Measurements from ENCODE around the gene MED28. TPM values are rescaled to one million over a fixed set of nuclear protein-coding genes. Genes with fewer than 3 reads are reported as not detected.

The MED28 gene
- polyA plus RNA-seq, 1 donor from 2014 or later, result 33.7 TPM

DNA sequence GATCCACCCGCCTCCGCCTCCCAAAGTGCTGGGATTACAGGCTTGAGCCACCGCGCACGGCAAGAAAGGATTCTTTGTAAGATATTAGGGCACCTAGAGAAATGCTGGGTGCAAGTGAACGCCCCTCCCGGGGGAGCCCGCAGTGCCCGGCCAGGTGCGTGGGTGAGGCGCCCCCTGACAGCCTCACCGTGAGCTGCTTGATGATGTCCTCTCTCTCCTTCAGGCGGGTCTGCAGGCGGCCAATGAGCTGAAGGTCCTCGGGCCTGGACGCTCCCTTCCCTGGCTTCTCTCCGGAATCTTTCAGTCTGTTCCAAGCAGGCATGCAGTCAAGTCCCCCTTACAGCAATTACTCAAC lies 21.9 kb downstream of the MED28 start:
- no peaks in the 10 kb centered on the region for H3K27me3 ChIP-seq (ENCODE audit: insufficient read depth, low read depth, low read length)
- no peaks in the 10 kb centered on the region for H3K36me3 ChIP-seq (ENCODE audit: insufficient read depth, low read length)
- H3F3A ChIP-seq (ENCODE audit: insufficient read depth, low read length, poor library complexity, severe bottlenecking), result no peaks in the 10 kb centered on the region
- H3K4me2 ChIP-seq (ENCODE audit: low read length), result no peak overlapping the region
- H3K27ac ChIP-seq (ENCODE audit: low read length), result no peak overlapping the region
- no peaks in the 10 kb centered on the region for H4K20me1 ChIP-seq (ENCODE audit: insufficient read depth)
- TF ChIP-seq RAD21 (conservative IDR thresholded peaks at IDR 0.05) (no peak), POLR2AphosphoS5 (IDR thresholded peaks at IDR 0.05) (no peak), SMC3 (conservative IDR thresholded peaks at IDR 0.05; ENCODE audit: poor library complexity) (no peak), TAF1 (IDR thresholded peaks at IDR 0.05; ENCODE audit: low read depth) (no peak), MXI1 (conservative IDR thresholded peaks at IDR 0.05; ENCODE audit: poor library complexity, severe bottlenecking) (no peak), EZH2 (IDR thresholded peaks at IDR 0.05; ENCODE audit: borderline replicate concordance, insufficient read depth, low read length, poor library complexity, severe bottlenecking) (no peak), EP300 (conservative IDR thresholded peaks at IDR 0.05; ENCODE audit: poor library complexity, severe bottlenecking) (no peak)
- TF ChIP-seq, protein P1, sequence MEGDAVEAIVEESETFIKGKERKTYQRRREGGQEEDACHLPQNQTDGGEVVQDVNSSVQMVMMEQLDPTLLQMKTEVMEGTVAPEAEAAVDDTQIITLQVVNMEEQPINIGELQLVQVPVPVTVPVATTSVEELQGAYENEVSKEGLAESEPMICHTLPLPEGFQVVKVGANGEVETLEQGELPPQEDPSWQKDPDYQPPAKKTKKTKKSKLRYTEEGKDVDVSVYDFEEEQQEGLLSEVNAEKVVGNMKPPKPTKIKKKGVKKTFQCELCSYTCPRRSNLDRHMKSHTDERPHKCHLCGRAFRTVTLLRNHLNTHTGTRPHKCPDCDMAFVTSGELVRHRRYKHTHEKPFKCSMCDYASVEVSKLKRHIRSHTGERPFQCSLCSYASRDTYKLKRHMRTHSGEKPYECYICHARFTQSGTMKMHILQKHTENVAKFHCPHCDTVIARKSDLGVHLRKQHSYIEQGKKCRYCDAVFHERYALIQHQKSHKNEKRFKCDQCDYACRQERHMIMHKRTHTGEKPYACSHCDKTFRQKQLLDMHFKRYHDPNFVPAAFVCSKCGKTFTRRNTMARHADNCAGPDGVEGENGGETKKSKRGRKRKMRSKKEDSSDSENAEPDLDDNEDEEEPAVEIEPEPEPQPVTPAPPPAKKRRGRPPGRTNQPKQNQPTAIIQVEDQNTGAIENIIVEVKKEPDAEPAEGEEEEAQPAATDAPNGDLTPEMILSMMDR (IDR thresholded peaks at IDR 0.05; ENCODE audit: poor library complexity, severe bottlenecking), result no peak
- TF ChIP-seq, protein P2, sequence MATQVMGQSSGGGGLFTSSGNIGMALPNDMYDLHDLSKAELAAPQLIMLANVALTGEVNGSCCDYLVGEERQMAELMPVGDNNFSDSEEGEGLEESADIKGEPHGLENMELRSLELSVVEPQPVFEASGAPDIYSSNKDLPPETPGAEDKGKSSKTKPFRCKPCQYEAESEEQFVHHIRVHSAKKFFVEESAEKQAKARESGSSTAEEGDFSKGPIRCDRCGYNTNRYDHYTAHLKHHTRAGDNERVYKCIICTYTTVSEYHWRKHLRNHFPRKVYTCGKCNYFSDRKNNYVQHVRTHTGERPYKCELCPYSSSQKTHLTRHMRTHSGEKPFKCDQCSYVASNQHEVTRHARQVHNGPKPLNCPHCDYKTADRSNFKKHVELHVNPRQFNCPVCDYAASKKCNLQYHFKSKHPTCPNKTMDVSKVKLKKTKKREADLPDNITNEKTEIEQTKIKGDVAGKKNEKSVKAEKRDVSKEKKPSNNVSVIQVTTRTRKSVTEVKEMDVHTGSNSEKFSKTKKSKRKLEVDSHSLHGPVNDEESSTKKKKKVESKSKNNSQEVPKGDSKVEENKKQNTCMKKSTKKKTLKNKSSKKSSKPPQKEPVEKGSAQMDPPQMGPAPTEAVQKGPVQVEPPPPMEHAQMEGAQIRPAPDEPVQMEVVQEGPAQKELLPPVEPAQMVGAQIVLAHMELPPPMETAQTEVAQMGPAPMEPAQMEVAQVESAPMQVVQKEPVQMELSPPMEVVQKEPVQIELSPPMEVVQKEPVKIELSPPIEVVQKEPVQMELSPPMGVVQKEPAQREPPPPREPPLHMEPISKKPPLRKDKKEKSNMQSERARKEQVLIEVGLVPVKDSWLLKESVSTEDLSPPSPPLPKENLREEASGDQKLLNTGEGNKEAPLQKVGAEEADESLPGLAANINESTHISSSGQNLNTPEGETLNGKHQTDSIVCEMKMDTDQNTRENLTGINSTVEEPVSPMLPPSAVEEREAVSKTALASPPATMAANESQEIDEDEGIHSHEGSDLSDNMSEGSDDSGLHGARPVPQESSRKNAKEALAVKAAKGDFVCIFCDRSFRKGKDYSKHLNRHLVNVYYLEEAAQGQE (IDR thresholded peaks at IDR 0.05; ENCODE audit: borderline replicate concordance), result no peak
- no peak overlapping the region for H3K4me3 ChIP-seq (ENCODE audit: low read length)
- H3K9me2 ChIP-seq (ENCODE audit: insufficient read depth, low read length), result no peaks in the 10 kb centered on the region
- H3K9ac ChIP-seq (ENCODE audit: low read length), result no peak overlapping the region
- no peak overlapping the region for H2AFZ ChIP-seq (ENCODE audit: low read depth, low read length)
- H3K79me2 ChIP-seq (replicated peaks; ENCODE audit: insufficient read depth, low read length), result no peaks in the 10 kb centered on the region
- H3K9me3 ChIP-seq (ENCODE audit: low read length), result no peaks in the 10 kb centered on the region

DNA sequence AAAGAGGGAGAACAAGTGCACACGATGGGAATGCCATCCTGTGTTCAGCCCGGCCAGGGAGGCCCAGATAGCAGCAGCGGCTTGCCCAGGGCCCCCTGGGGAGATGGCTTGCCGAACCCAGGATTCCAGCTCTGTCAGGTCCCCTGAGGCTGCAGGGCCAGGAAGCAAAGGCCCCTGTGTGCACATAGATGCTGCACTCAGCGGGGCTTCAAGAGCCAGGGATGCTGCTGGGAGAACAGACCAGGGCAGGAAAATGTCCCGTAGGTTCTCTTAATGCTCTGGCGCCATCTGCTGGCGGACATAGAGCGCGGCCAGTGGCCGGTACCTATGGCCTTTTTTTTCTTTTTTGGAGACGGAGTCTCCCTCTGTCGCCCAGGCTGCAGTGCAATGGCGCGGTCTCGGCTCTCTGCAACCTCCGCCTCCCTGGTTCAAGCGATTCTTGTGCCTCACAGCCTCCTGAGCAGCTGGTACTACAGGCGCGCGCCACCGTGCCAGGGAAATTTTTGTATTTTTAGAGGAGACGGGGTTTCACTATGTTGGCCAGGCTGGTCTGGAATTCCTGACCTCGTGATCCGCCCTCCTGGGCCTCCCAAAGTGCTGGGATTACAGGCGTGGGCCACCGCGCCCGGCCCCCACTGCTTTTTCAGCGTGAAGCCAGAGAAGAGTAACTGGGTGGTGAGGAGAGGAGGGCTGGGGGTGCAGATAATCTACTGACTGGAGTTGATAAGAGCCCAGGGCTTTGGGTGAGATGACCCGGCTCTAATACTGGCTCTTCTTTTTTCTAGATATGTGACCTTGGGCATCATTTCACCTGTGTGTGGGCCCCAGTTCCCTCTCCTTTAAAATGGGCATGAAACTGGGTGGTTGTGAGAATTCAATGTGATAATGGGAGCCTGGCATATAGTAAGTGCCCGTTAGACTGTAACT lies 22.5 kb downstream of the MED28 start:
- no peaks in the 10 kb centered on the region for H4K20me1 ChIP-seq (ENCODE audit: insufficient read depth)
- H3K9me2 ChIP-seq (ENCODE audit: insufficient read depth, low read length), result no peaks in the 10 kb centered on the region
- H3K4me3 ChIP-seq (ENCODE audit: low read length), result no peak overlapping the region
- TF ChIP-seq MXI1 (conservative IDR thresholded peaks at IDR 0.05; ENCODE audit: poor library complexity, severe bottlenecking) (no peak), RAD21 (conservative IDR thresholded peaks at IDR 0.05) (peak; percentile 60), SMC3 (conservative IDR thresholded peaks at IDR 0.05; ENCODE audit: poor library complexity) (peak; percentile 65), TAF1 (IDR thresholded peaks at IDR 0.05; ENCODE audit: low read depth) (no peak)
- TF ChIP-seq, protein P1 (IDR thresholded peaks at IDR 0.05; ENCODE audit: poor library complexity, severe bottlenecking), result peak; percentile 71
- H3F3A ChIP-seq (ENCODE audit: insufficient read depth, low read length, poor library complexity, severe bottlenecking), result no peaks in the 10 kb centered on the region
- no peak overlapping the region for H3K27ac ChIP-seq (ENCODE audit: low read length)
- no peaks in the 10 kb centered on the region for H3K9me3 ChIP-seq (ENCODE audit: low read length)
- no peak overlapping the region for H3K4me2 ChIP-seq (ENCODE audit: low read length)
- no peaks in the 10 kb centered on the region for H3K79me2 ChIP-seq (replicated peaks; ENCODE audit: insufficient read depth, low read length)
- no peak overlapping the region for H3K9ac ChIP-seq (ENCODE audit: low read length)
- no peaks in the 10 kb centered on the region for H3K36me3 ChIP-seq (ENCODE audit: insufficient read depth, low read length)
- H2AFZ ChIP-seq (ENCODE audit: low read depth, low read length), result no peak overlapping the region
- H3K27me3 ChIP-seq (ENCODE audit: insufficient read depth, low read depth, low read length), result no peaks in the 10 kb centered on the region
